A673 (cell line): ENCODE measurements around the gene NR6A1.

Source experiments
- CTCF ChIP-seq: fragments of 300-800, 200-600 bp; sonication (generic); conservative IDR thresholded peaks from 2 replicates; pipeline ENCODE4 v1.5.1; 2017; ENCODE audit warnings: low read depth, mild to moderate bottlenecking, antibody characterized with exemption, low read length, moderate library complexity, mixed read lengths
- EZH2 ChIP-seq: fragments of 200-600 bp; sonication (generic); IDR thresholded peaks from 2 replicates; pipeline ENCODE4 v1.6.1; 2017; ENCODE audit warnings: borderline replicate concordance, low read depth, mild to moderate bottlenecking, mixed read lengths, antibody characterized with exemption, low read length; ENCODE audit not compliant: poor library complexity, severe bottlenecking

GRCh38 chr9:124605258-124605657, 165.9 kb downstream of the NR6A1 start:
- TF ChIP-seq CTCF: no peak
- no peak for TF ChIP-seq EZH2
